Upper lobe of left lung (tissue), 6 donors: ENCODE measurements around the gene ARRB1. TPM values are rescaled to one million over a fixed set of nuclear protein-coding genes. Genes with fewer than 3 reads are reported as not detected.
A peak's percentile ranks its signal among the peaks of the same experiment; 100 is the strongest.
"Not testable (repeated sequence)": the region's sequence is repeated elsewhere in the genome, so short reads cannot be mapped to it uniquely, and the experiment has no call there.

Source experiments
- ATAC-seq, 2 donors: fragments of 200-7000 bp; cut with Tn5 transposase; one replicate each; pipeline ENCODE4 v1.9.1; 2022; ENCODE audit warnings: mild to moderate bottlenecking in 2 of 2, moderate library complexity in 2 of 2; ENCODE audit not compliant: low FRiP score in 2 of 2
- DNase-seq, 2 donors: peaks; one replicate each; pipeline ENCODE4 v3.0.0-alpha.2; 2019 to 2020
- H3K27ac ChIP-seq, 4 donors: fragments of 200-600 bp; sonication (generic); one replicate each; pipeline ENCODE4 v1.5.1; 2016 to 2019
- H3K27me3 ChIP-seq, 4 donors: fragments of 200-600 bp; sonication (generic); one replicate each; pipeline ENCODE4 v1.5.1; 2017 to 2019
- H3K36me3 ChIP-seq, 4 donors: fragments of 200-600 bp; sonication (generic); one replicate each; pipeline ENCODE4 v1.5.1; 2016 to 2019
- H3K4me1 ChIP-seq, 4 donors: fragments of 200-600 bp; sonication (generic); one replicate each; pipeline ENCODE4 v1.5.1; 2018 to 2019
- H3K4me3 ChIP-seq, 4 donors: fragments of 200-600 bp; sonication (generic); one replicate each; pipeline ENCODE4 v1.5.1; 2017 to 2019; ENCODE audit warnings: mild to moderate bottlenecking in 2 of 4, moderate library complexity in 1 of 4
- H3K9me3 ChIP-seq, 4 donors: fragments of 200-600 bp; sonication (generic); one replicate each; pipeline ENCODE4 v1.5.1; 2018 to 2019
- CTCF ChIP-seq, 6 experiments: fragments of 450-650 bp in 4 of 6; fragments of 200-600 bp in 2 of 6; sonication (generic) in 2 of 6; IDR thresholded peaks; one replicate each; pipeline ENCODE4 v1.5.1; 2016 to 2019; ENCODE audit warnings: antibody characterized with exemption in 6 of 6
- EP300 ChIP-seq, 4 donors: sonication (generic); formaldehyde crosslinking; IDR thresholded peaks; one replicate each; pipeline ENCODE4 v1.5.1; 2017; ENCODE audit warnings: antibody characterized with exemption in 4 of 4, control low read depth in 2 of 4
- POLR2A ChIP-seq, 4 donors: fragments of 450-650 bp; IDR thresholded peaks; one replicate each; pipeline ENCODE4 v1.5.1; 2016 to 2017; ENCODE audit warnings: antibody characterized with exemption in 4 of 4, mild to moderate bottlenecking in 2 of 4
- POLR2AphosphoS5 ChIP-seq, 2 donors: sonication (generic); formaldehyde crosslinking; IDR thresholded peaks; one replicate each; pipeline ENCODE4 v1.5.1; 2017; ENCODE audit warnings: antibody characterized with exemption in 2 of 2
- WGBS, 2 donors: methylation state at CpG; one replicate each; pipeline ENCODE4 v1.1.5; 2017 to 2018; 5-methylcytosine and 5-hydroxymethylcytosine counted together
- total RNA-seq, 6 donors: library from RNA; depleted of rRNA in 4 of 6; stranded (reverse); fragments of >200 nt in 4 of 6; gene quantifications; one replicate each; pipeline versions ENCODE4 v1.1.0 to v1.2.1, GENCODE V29; 2016 to 2021
- donor health status: DM: no; HTN: no; CAD: no; lungs with moderate emphysema.
- donor health status: DM: no; HTN: yes; CAD: no; lungs with severe emphysema.

The ARRB1 gene
- total RNA-seq, 6 donors from 2014 or later = 119 to 235 (median 170) TPM

- WGBS, 2 donors = 79 to 80% methylated on average over 9 to 10 of the region's 11 CpGs
- no peak for ATAC-seq
- H3K27me3 ChIP-seq = no peaks in the 10 kb centered on the region
Measured at GRCh38 chr11:75334976-75335375, 16.5 kb downstream of the ARRB1 start.

GRCh38 chr11:75334402-75334891, 17.0 kb downstream of the ARRB1 start:
- Histone ChIP-seq H3K4me3 (no peak overlapping the region), H3K27ac (peak overlapping the region; percentile 39 to 97 (median 81)), H3K9me3 (no peaks in the 10 kb centered on the region), H3K36me3 (no peaks in the 10 kb centered on the region), H3K4me1 (peaks cover 92 to 100% (median 96%) of the 10 kb centered on the region in 4 donors), H3K27me3 (no peaks in the 10 kb centered on the region)
- WGBS, 2 donors = 54 to 75% methylated on average over 2 of the region's 2 CpGs
- no peak for TF ChIP-seq CTCF (IDR thresholded peaks at IDR 0.05)
- no peak for TF ChIP-seq POLR2AphosphoS5 (IDR thresholded peaks at IDR 0.05)
- no peak for TF ChIP-seq EP300 (IDR thresholded peaks at IDR 0.05)
- no peak for TF ChIP-seq POLR2A (IDR thresholded peaks at IDR 0.05)
- ATAC-seq (no peak), DNase-seq (no peak)

More at GRCh38 chr11:75334976-75335375, 16.5 kb downstream of the ARRB1 start:
- peak overlapping the region in 3 of 4 donors; percentile 8 to 97 (median 95) for H3K27ac ChIP-seq
- DNase-seq = no peak
- no peaks in the 10 kb centered on the region for H3K9me3 ChIP-seq
- H3K4me1 ChIP-seq = peaks cover 92 to 100% (median 96%) of the 10 kb centered on the region in 4 donors
- H3K36me3 ChIP-seq = no peaks in the 10 kb centered on the region
- H3K4me3 ChIP-seq = no peak overlapping the region
- TF ChIP-seq POLR2AphosphoS5 (IDR thresholded peaks at IDR 0.05) (no peak), CTCF (IDR thresholded peaks at IDR 0.05) (no peak), POLR2A (IDR thresholded peaks at IDR 0.05) (no peak)

- H3K27ac ChIP-seq = peak overlapping the region; percentile 39 to 97 (median 81)
Measured at GRCh38 chr11:75333807-75334140, 17.7 kb downstream of the ARRB1 start.

GRCh38 chr11:75333022-75333806, 18.2 kb downstream of the ARRB1 start:
- H3K4me3 ChIP-seq = no peak overlapping the region
- TF ChIP-seq POLR2A (IDR thresholded peaks at IDR 0.05) (no peak), POLR2AphosphoS5 (IDR thresholded peaks at IDR 0.05) (no peak), EP300 (IDR thresholded peaks at IDR 0.05) (no peak), CTCF (IDR thresholded peaks at IDR 0.05) (no peak)
- ATAC-seq = no peak
- H3K27ac ChIP-seq = peak overlapping the region; percentile 13 to 97 (median 81)
- DNase-seq = no peak
- 51 to 64% methylated on average over 8 of the region's 8 CpGs for WGBS, 2 donors
- no peaks in the 10 kb centered on the region for H3K27me3 ChIP-seq
- H3K36me3 ChIP-seq = no peaks in the 10 kb centered on the region
- H3K9me3 ChIP-seq = no peaks in the 10 kb centered on the region
- H3K4me1 ChIP-seq = peaks cover 92 to 100% (median 95%) of the 10 kb centered on the region in 4 donors

More at GRCh38 chr11:75333807-75334140, 17.7 kb downstream of the ARRB1 start:
- Histone ChIP-seq H3K4me3 (no peak overlapping the region), H3K36me3 (no peaks in the 10 kb centered on the region), H3K4me1 (peaks cover 92 to 100% (median 96%) of the 10 kb centered on the region in 4 donors), H3K9me3 (no peaks in the 10 kb centered on the region), H3K27me3 (no peaks in the 10 kb centered on the region)
- WGBS, 2 donors = 62 to 69% methylated on average over 5 to 7 of the region's 7 CpGs
- ATAC-seq (no peak), DNase-seq (no peak)
- TF ChIP-seq EP300 (IDR thresholded peaks at IDR 0.05) (no peak), POLR2AphosphoS5 (IDR thresholded peaks at IDR 0.05) (peak in 1 of 2 donors; percentile 64)

- not testable (repeated sequence) for ATAC-seq, H3K36me3 ChIP-seq, DNase-seq, H3K4me3 ChIP-seq, H3K27me3 ChIP-seq, H3K9me3 ChIP-seq
- peaks cover 82 to 98% (median 90%) of the 10 kb centered on the region in 4 donors for H3K4me1 ChIP-seq
- peak overlapping the region in 3 of 4 donors; percentile 81 to 97 (median 95) for H3K27ac ChIP-seq
- 88 to 90% methylated on average over 9 of the region's 9 CpGs for WGBS, 2 donors
Measured at GRCh38 chr11:75331761-75332160, 19.7 kb downstream of the ARRB1 start.

GRCh38 chr11:75331304-75331703, 20.2 kb downstream of the ARRB1 start:
- H3K27me3 ChIP-seq, H3K9me3 ChIP-seq, DNase-seq, H3K36me3 ChIP-seq, ATAC-seq, H3K4me3 ChIP-seq: not testable (repeated sequence)
- WGBS, 2 donors = 89 to 91% methylated on average over 6 of the region's 6 CpGs
- H3K27ac ChIP-seq = peak overlapping the region; percentile 77 to 97 (median 88)
- H3K4me1 ChIP-seq = peaks cover 80 to 98% (median 90%) of the 10 kb centered on the region in 4 donors

GRCh38 chr11:75330886-75331285, 20.6 kb downstream of the ARRB1 start:
- peak overlapping the region; percentile 77 to 97 (median 88) for H3K27ac ChIP-seq
- 73 to 79% methylated on average over 14 of the region's 14 CpGs for WGBS, 2 donors
- not testable (repeated sequence) for ATAC-seq

More at GRCh38 chr11:75330886-75331285, 20.6 kb downstream of the ARRB1 start:
- H3K4me1 ChIP-seq = peaks cover 80 to 98% (median 90%) of the 10 kb centered on the region in 4 donors
- H3K27me3 ChIP-seq, DNase-seq, H3K36me3 ChIP-seq, H3K4me3 ChIP-seq, H3K9me3 ChIP-seq: not testable (repeated sequence)
